Stimulated activated CD4-positive, alpha-beta T cell treated with anti-CD3 and anti-CD28 coated beads, TNF-alpha, amount 100 ng/mL, for 48 hours (primary cell): Measurements from ENCODE around the gene XRCC5.

ENCODE experiments used
- DNase-seq, 3 donors: peaks; one replicate each; pipeline ENCODE4 v3.0.0-alpha.2; 2020; ENCODE audit warnings: low read depth in 3 of 3

XRCC5 gene

GRCh38 chr2:216155954-216156353 is 46.8 kb downstream of the XRCC5 start:
- no peak for DNase-seq

DNA sequence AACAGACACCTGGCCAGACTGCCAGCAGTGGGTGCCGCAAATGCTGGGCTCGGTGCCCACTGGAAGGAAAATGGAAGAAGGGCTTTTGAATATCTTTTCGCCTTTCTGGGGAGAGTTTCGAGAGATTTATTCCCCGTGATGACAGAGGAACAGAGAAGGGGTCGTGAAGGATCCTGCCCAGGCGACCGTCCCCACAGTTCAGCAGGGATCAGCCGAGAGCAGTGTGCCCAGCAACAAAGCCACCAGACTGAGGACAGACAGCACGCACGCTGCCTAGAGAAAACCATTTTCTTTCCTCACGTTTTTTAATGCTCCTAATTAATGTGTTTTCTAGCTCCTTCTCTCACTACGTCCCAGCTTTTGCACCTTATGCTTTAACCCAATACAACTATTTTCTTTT is 47.7 kb downstream of the XRCC5 start:
- DNase-seq = no peak

DNA sequence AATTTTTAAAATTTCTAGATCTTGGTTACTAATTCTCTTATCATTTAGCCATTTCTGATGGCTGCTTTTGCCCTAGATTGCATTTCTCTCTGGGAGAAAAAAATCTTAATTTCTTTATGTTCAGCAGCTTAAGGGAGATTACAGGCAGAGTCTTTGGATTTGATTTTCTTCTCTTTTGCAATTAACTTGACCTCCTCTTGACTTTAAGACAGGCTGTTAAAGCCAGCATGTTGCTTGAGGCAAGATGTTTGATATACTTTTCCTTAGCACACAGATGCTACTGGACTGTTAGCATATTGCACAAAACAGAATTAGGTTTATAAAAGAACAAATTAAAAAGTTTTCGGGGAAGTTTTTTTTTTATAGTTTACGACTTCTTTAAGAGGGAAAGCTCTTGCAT is 50.0 kb downstream of the XRCC5 start:
- no peak for DNase-seq

DNA sequence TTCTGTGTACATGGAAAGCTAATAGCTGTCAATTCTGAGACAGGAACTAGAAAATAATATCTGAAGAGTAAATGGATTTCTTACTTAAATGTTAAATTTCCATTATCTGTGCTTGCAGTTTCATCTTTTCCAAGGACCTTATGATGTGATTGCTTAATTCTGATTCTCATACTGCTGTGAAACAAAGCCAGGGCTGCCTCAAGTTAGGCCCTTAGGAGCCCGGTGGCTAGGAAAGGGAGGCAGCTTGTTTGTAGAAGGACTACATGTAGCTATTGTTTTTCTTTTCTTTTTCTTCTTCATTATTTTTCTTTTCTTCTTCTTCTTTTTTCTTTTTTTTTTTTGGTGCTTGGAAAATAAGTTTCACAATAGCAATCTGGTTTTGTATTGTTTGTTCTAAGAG is 50.5 kb downstream of the XRCC5 start:
- DNase-seq = no peak

GRCh38 chr2:216160786-216161185 is 51.6 kb downstream of the XRCC5 start:
- DNase-seq = no peak

DNA sequence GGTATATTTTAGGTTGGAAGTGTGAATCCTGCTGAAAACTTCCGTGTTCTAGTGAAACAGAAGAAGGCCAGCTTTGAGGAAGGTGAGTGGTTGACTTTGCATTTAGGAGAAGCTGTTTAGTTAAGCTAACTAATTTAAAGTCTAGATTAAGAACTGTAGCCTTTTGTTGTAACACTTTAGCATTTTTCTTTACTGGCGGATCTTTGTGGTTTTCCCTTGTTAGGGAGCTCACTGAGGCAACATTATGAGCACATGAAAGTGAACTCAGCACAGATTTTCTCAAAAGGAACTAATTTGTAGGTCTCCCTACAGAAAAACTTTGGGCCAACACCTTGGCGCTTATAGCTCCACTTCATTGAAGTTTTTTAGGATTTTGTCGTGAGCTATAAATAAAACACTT is 52.8 kb downstream of the XRCC5 start:
- DNase-seq = no peak

DNA sequence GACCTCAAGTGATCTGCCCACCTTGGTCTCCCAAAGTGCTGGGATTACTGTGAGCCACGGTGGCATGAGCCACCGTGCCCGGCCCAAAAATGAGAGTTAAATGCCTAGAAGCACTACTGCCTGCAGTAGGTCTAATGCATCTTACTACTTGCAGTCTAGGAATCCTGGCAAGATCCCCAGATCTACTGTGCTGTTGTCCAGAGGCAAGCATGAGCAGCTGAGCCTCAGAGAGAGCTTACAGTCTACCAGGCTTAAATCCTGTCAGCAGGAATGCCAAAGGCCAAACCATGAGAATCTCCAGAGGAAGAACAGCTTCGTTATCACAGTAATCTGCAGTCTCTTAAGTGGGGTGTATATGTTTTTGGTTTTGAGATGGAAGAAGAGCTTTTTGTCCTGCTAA is 54.4 kb downstream of the XRCC5 start:
- DNase-seq = no peak

DNA sequence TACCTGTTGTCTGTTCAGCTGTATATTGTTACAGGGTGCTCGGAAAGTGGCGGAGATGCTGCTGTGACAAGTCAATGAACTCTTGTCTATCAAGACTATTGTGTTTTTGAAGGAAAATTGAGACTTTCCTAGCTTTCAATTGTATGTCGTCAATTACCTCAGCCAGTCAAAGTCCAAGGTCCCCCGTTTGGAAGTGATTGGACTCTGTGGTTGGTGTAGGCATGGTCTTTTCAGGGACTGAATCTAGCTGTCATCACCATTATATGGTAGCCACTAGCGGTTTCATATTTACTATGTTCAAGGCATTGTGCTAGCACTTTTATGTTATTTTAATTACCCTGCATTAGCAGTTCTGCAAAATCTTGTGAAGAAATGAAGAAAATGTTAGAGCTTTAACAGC is 54.9 kb downstream of the XRCC5 start:
- DNase-seq = no peak

DNA sequence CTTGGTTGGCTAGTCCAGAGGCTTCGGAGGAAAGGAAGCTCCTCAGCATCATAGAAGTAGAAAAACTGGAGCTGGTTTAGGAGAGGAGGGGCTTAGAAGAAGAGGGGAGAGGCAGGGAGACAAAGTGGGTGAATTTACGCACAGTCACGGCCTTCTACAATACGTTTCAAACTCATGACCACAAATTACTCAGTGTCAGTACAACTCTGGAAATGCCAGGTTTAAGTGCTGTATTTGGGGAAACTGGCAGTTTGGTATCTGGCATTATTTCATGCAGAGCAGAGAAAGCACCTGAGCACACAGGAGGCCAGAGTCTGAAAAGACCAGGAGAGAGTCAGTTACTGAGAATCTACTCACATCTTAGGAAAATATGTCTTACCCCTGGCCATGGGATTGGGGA is 55.4 kb downstream of the XRCC5 start:
- DNase-seq = no peak

DNA sequence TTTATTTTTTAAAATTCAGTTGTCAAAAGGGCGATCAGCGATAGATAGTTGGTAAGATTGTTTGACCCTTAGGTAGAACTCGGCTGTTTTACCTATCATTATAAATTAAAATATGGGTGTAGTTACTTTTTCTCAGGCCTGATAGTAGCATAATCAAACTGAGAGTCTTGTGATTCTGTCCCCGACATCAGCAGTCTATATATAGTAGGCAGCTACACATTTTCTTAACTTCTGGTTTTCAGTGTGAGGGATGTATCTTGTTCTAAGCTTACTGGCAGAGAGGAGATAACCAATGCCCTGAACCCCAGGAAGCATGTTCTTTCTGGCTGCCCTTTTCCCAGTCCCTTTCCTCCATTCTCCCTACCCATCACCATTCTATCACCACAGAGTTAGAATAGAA is 56.6 kb downstream of the XRCC5 start:
- DNase-seq = no peak

- DNase-seq = no peak
These were observed 59.9 kb downstream of the XRCC5 start for GRCh38 chr2:216169087-216169486.

- DNase-seq = no peak
These were observed 61.1 kb downstream of the XRCC5 start for GRCh38 chr2:216170076-216170763.

GRCh38 chr2:216171011-216171410 is 61.9 kb downstream of the XRCC5 start:
- no peak for DNase-seq

- DNase-seq = no peak
These were observed 63.3 kb downstream of the XRCC5 start for GRCh38 chr2:216172493-216172892.

DNA sequence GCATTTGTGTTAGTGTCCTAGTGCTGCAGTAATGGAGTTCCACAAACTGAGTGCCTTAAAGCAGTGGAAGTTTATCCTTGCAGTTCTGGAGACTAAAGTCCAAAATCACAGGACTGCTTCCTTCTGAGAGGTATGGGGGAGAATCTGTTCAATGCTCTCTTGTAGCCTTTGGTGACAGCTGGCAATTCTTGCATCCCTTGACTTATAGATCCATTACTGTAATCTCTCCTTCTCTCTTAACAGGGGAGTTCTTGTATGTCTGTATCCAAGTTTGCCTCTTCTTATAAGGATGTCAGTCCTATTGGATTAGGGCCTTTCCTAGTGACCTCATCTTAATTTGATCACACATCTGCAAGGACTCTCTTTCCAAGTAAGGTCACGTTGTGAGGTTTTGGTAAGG is 69.9 kb downstream of the XRCC5 start:
- DNase-seq = no peak

DNA sequence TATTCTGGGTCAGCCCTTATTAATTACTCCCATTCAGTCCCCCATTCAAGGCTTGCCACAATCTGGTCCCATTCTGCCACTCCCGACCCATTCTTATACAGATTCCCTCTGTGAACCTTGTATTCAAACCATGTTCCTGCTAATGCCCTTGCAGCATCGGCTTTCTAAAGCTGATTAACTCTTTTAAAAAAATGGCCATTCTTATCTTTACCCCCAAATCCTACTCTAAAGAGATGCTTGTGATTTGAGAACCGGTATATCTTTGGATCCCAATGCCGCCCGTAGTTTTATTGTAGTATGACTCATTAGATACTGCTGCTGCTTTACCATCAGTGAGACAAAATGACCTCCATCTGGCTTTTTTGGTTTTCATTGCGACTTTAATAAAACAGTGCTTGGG is 72.2 kb downstream of the XRCC5 start:
- DNase-seq = no peak

DNA sequence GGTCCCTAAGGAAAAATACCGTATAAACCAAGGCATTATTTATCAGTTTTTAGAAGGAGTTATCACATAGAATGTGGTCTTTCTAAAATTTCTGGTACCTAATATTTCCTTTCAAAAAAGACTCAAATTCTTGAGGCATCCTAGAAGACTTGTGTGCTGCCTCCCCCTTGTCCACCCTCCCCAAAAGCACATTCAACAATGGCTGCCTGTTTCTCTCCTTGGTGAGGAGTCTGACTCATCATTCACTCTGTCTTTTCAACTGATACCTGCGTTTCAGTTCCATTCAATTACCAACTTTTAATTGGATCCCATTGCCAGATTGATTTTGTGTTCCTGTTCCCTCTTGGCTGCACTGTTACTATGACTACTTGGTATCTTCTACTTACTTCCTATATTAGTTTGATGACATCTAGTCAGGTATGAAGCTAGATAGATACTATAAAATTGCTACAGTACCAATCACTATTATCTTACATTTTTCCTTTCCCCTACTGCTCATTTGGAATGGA is 72.9 kb downstream of the XRCC5 start:
- no peak for DNase-seq

- no peak for DNase-seq
These were observed 74.3 kb downstream of the XRCC5 start for GRCh38 chr2:216183462-216183861.

GRCh38 chr2:216188559-216188850 is 79.4 kb downstream of the XRCC5 start:
- DNase-seq = no peak

DNA sequence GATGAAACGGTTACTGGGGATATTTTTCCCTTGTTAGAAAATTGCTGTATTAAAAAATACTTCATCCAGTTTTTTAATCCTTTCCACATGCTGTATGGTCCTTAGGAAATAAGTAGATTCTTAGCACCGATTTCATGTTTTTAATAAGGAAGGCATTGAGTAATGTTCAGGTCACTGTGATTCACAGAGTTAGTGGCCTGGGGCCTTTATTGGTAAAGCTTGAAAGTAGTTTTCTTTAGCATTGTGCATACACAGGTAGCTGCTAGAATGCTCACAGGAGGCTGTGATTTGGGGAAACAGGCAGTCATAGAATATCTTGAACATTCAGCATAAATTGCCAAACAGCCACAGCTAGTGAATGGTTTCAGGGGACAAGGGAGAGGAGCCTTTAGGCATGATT is 79.8 kb downstream of the XRCC5 start:
- no peak for DNase-seq

DNA sequence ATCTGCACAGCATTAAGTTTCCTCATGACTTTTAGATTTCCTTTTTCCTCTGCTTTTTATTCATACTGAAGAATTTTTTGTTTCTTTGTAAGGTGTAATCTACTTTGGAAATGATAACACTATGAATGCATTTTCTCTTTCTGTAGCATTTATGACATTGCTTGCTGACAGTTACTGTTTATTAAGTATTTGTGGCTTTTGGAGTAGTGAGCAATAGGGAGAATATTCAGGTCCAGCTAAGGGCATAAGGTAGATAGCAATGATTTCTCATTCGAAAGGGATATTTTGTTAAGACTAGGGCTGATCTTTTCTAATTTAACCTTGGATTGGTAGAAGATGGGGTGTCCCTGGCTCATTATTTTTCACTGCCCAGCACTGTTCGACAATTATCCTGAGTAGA is 80.3 kb downstream of the XRCC5 start:
- DNase-seq = no peak

DNA sequence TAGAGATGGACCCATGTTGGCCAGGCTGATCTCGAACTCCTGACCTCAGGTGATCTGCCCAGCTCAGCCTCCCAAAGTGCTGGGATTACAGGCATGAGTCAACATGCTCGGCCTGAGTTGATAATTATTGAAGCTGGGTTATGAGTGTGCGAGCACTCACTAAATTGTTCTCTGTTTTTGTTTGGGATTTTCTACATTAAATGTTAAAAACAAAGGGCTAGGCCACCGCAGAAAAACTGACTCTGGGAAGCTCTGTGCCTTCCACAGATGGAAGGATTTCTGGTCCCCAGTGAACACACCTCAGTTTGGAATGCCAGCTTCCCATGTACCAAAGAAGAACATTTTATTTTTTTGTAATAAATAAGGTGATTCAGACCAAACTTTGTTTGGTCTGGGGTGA is 83.0 kb downstream of the XRCC5 start:
- no peak for DNase-seq

GRCh38 chr2:216192931-216193330 is 83.8 kb downstream of the XRCC5 start:
- no peak for DNase-seq

GRCh38 chr2:216194013-216194412 is 84.9 kb downstream of the XRCC5 start:
- DNase-seq = no peak
